Measurements from ENCODE around the gene TTLL4. TPM values are rescaled to one million over a fixed set of nuclear protein-coding genes. Genes with fewer than 3 reads are reported as not detected.

TTLL4 gene
- total and polyA plus RNA-seq, 2 experiments from 2014 or later = 53.5 to 77.8 TPM

DNA sequence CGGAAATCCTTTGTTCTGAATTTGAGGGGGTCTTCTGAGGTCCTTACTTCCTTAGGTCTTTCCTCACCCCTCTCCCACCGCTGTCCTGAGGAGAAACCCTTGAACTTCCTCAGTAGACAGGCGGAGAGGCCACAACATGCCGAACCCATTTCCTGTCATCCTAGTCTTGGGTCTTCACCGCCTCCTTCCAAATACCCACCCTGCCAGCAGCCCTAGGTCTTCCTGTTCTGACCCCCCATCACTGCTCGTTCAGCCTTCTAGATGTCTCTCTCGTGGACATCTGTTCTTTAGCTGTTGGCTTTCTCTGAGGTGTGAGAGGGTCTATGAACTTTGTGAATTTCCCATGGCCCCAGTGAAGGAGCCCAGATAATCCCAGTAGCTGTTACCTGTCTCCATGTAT lies 44.1 kb downstream of the TTLL4 start:
- Histone ChIP-seq H3K4me2 (no peak overlapping the region), H3K27me3 (ENCODE audit: insufficient read depth) (no peaks in the 10 kb centered on the region), H3F3A (replicated peaks; ENCODE audit: low read depth) (no peaks in the 10 kb centered on the region), H4K20me1 (replicated peaks; ENCODE audit: insufficient read depth) (peaks cover 6% of the 10 kb centered on the region; the same call in 1 of the 2 replicates), H3K4me1 (ENCODE audit: insufficient read depth) (no peaks in the 10 kb centered on the region), H3K27ac (ENCODE audit: low read depth) (no peak overlapping the region), H3K36me3 (ENCODE audit: insufficient read depth) (peaks cover 32% of the 10 kb centered on the region), H2AFZ (no peak overlapping the region), H3K79me2 (replicated peaks; ENCODE audit: insufficient read depth) (no peaks in the 10 kb centered on the region), H3K4me3 (no peak overlapping the region), H3K9me2 (ENCODE audit: insufficient read depth) (no peaks in the 10 kb centered on the region)
- no peaks in the 10 kb centered on the region for H3K9me3 Mint-ChIP-seq
- no peak overlapping the region for H3K27ac Mint-ChIP-seq
- TF ChIP-seq ZNF114 (CRISPR knock-in tag; IDR thresholded peaks at IDR 0.05) = no peak
- no peak for TF ChIP-seq EZH2 (IDR thresholded peaks at IDR 0.05; ENCODE audit: low read depth, unreplicated experiment)
- TF ChIP-seq, protein P1, sequence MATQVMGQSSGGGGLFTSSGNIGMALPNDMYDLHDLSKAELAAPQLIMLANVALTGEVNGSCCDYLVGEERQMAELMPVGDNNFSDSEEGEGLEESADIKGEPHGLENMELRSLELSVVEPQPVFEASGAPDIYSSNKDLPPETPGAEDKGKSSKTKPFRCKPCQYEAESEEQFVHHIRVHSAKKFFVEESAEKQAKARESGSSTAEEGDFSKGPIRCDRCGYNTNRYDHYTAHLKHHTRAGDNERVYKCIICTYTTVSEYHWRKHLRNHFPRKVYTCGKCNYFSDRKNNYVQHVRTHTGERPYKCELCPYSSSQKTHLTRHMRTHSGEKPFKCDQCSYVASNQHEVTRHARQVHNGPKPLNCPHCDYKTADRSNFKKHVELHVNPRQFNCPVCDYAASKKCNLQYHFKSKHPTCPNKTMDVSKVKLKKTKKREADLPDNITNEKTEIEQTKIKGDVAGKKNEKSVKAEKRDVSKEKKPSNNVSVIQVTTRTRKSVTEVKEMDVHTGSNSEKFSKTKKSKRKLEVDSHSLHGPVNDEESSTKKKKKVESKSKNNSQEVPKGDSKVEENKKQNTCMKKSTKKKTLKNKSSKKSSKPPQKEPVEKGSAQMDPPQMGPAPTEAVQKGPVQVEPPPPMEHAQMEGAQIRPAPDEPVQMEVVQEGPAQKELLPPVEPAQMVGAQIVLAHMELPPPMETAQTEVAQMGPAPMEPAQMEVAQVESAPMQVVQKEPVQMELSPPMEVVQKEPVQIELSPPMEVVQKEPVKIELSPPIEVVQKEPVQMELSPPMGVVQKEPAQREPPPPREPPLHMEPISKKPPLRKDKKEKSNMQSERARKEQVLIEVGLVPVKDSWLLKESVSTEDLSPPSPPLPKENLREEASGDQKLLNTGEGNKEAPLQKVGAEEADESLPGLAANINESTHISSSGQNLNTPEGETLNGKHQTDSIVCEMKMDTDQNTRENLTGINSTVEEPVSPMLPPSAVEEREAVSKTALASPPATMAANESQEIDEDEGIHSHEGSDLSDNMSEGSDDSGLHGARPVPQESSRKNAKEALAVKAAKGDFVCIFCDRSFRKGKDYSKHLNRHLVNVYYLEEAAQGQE (IDR thresholded peaks at IDR 0.05; ENCODE audit: unreplicated experiment) = no peak
- TF ChIP-seq ZNF331 (CRISPR knock-in tag; IDR thresholded peaks at IDR 0.05; ENCODE audit: low read depth) = no peak
- no peak for TF ChIP-seq NANOG (IDR thresholded peaks at IDR 0.05; ENCODE audit: borderline replicate concordance)
- no peak for DNase-seq (ENCODE audit: low spot score)
- H3K36me3 Mint-ChIP-seq (ENCODE audit: low read depth) = peaks cover 47% of the 10 kb centered on the region
- H3K4me1 Mint-ChIP-seq = 0 out of 3 replicates have a peak, but pooled peaks cover 2% of the 10 kb centered on the region
- no peak overlapping the region for H3K4me3 Mint-ChIP-seq
- H3K27me3 Mint-ChIP-seq (ENCODE audit: insufficient read depth, low read depth, poor library complexity) = peaks cover 2% of the 10 kb centered on the region
- no peak for ATAC-seq

DNA sequence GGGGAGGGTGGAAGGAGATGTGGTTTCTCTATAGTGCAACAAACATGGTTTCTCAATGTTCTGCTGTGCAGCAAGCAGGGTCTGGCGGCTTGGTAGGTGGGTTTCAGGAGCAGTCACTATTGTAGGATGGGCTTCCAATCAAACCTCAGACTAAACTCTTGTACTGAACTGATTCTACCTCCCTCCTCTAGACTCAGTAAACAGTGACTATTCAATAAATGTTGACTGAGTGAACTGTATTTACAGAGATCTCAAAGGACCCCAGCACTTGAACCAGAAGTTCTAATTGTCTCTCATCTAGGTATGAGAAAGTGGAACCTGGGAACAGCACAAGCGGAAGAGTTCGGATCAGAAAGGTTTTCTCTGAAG lies 44.5 kb downstream of the TTLL4 start:
- H3K4me1 Mint-ChIP-seq = 0 out of 3 replicates have a peak, but pooled peaks cover 2% of the 10 kb centered on the region
- no peaks in the 10 kb centered on the region for H3K9me2 ChIP-seq (ENCODE audit: insufficient read depth)
- no peaks in the 10 kb centered on the region for H3K27me3 ChIP-seq (ENCODE audit: insufficient read depth)
- no peaks in the 10 kb centered on the region for H3K4me1 ChIP-seq (ENCODE audit: insufficient read depth)
- no peak for ATAC-seq
- H2AFZ ChIP-seq = no peak overlapping the region
- no peaks in the 10 kb centered on the region for H3K79me2 ChIP-seq (replicated peaks; ENCODE audit: insufficient read depth)
- H3K4me2 ChIP-seq = no peak overlapping the region
- peaks cover 43% of the 10 kb centered on the region for H3K36me3 Mint-ChIP-seq (ENCODE audit: low read depth)
- H3K4me3 Mint-ChIP-seq = no peak overlapping the region
- H3F3A ChIP-seq (replicated peaks; ENCODE audit: low read depth) = no peaks in the 10 kb centered on the region
- peaks cover 29% of the 10 kb centered on the region for H3K36me3 ChIP-seq (ENCODE audit: insufficient read depth)
- H3K9me3 Mint-ChIP-seq = no peaks in the 10 kb centered on the region
- TF ChIP-seq ZNF114 (CRISPR knock-in tag; IDR thresholded peaks at IDR 0.05) (no peak), STAT1 (IDR thresholded peaks at IDR 0.05; ENCODE audit: unreplicated experiment) (no peak), EZH2phosphoT487 (IDR thresholded peaks at IDR 0.05; ENCODE audit: unreplicated experiment) (no peak), EZH2 (IDR thresholded peaks at IDR 0.05; ENCODE audit: low read depth, unreplicated experiment) (no peak)
- TF ChIP-seq, protein P1 (IDR thresholded peaks at IDR 0.05; ENCODE audit: unreplicated experiment) = no peak
- no peak overlapping the region for H3K27ac Mint-ChIP-seq
- no peak for DNase-seq (ENCODE audit: low spot score)
- 0 out of 2 replicates have a peak, but pooled peaks cover 6% of the 10 kb centered on the region for H4K20me1 ChIP-seq (replicated peaks; ENCODE audit: insufficient read depth)
- peaks cover 2% of the 10 kb centered on the region for H3K27me3 Mint-ChIP-seq (ENCODE audit: insufficient read depth, low read depth, poor library complexity)
- H3K27ac ChIP-seq (ENCODE audit: low read depth) = no peak overlapping the region
- no peak overlapping the region for H3K4me3 ChIP-seq

All from GM23338 (cell line).